Measurements from ENCODE around the gene DPYD. TPM values are rescaled to one million over a fixed set of nuclear protein-coding genes. Genes with fewer than 3 reads are reported as not detected.

Gene DPYD
- total RNA-seq, 4 donors from 2014 or later, result 30.9 to 66.6 (median 48.2) TPM

- DNase-seq, result no peak
- H3K9me3 ChIP-seq, result no peaks in the 10 kb centered on the region
- no peaks in the 10 kb centered on the region for H3K27me3 ChIP-seq
- no peaks in the 10 kb centered on the region for H3K36me3 ChIP-seq
- TF ChIP-seq CTCF (IDR thresholded peaks at IDR 0.05) (no peak), POLR2A (IDR thresholded peaks at IDR 0.05) (no peak)
- H3K4me1 ChIP-seq, result no peaks in the 10 kb centered on the region
- intact Hi-C loops (cut with DNase I; ENCODE audit: low total_unique reads), result no loop called here
- H3K27ac ChIP-seq, result no peak overlapping the region
- no peak overlapping the region for H3K4me3 ChIP-seq
Measured at GRCh38 chr1:97909266-97909665, 11.6 kb downstream of the DPYD start.

- DNase-seq, result no peak
- no peaks in the 10 kb centered on the region for H3K27me3 ChIP-seq
- H3K36me3 ChIP-seq, result no peaks in the 10 kb centered on the region
- H3K9me3 ChIP-seq, result no peaks in the 10 kb centered on the region
- intact Hi-C loops (cut with DNase I; ENCODE audit: low total_unique reads), result no loop called here
- H3K4me3 ChIP-seq, result no peak overlapping the region
- TF ChIP-seq CTCF (IDR thresholded peaks at IDR 0.05) (no peak), POLR2A (IDR thresholded peaks at IDR 0.05) (no peak)
- H3K27ac ChIP-seq, result no peak overlapping the region
- no peaks in the 10 kb centered on the region for H3K4me1 ChIP-seq
Measured at GRCh38 chr1:97907886-97908285, 12.9 kb downstream of the DPYD start.

- Histone ChIP-seq H3K4me3 (no peak overlapping the region), H3K27me3 (no peaks in the 10 kb centered on the region), H3K4me1 (no peaks in the 10 kb centered on the region), H3K36me3 (no peaks in the 10 kb centered on the region), H3K27ac (no peak overlapping the region), H3K9me3 (no peaks in the 10 kb centered on the region)
- no peak for TF ChIP-seq CTCF (IDR thresholded peaks at IDR 0.05)
- TF ChIP-seq POLR2A (IDR thresholded peaks at IDR 0.05), result no peak
- intact Hi-C loops (cut with DNase I; ENCODE audit: low total_unique reads), result no loop called here
- DNase-seq, result peak; percentile 29 to 32
Measured at GRCh38 chr1:97906567-97907241, 14.1 kb downstream of the DPYD start.

GRCh38 chr1:97905141-97905940 lies 15.5 kb downstream of the DPYD start:
- Histone ChIP-seq H3K4me3 (no peak overlapping the region), H3K27me3 (no peaks in the 10 kb centered on the region), H3K36me3 (no peaks in the 10 kb centered on the region), H3K27ac (no peak overlapping the region), H3K4me1 (no peaks in the 10 kb centered on the region), H3K9me3 (no peaks in the 10 kb centered on the region)
- TF ChIP-seq CTCF (IDR thresholded peaks at IDR 0.05) (no peak), POLR2A (IDR thresholded peaks at IDR 0.05) (no peak)
- intact Hi-C loops (cut with DNase I; ENCODE audit: low total_unique reads), result no loop called here
- DNase-seq, result no peak

- intact Hi-C loops (cut with DNase I; ENCODE audit: low total_unique reads), result no loop called here
- H3K27ac ChIP-seq, result no peak overlapping the region
Measured at GRCh38 chr1:97904534-97904933, 16.3 kb downstream of the DPYD start.

More at GRCh38 chr1:97904534-97904933, 16.3 kb downstream of the DPYD start:
- TF ChIP-seq POLR2A (IDR thresholded peaks at IDR 0.05), result no peak
- no peak overlapping the region for H3K4me3 ChIP-seq
- H3K36me3 ChIP-seq, result no peaks in the 10 kb centered on the region
- H3K9me3 ChIP-seq, result no peaks in the 10 kb centered on the region
- H3K27me3 ChIP-seq, result no peaks in the 10 kb centered on the region
- H3K4me1 ChIP-seq, result no peaks in the 10 kb centered on the region
- DNase-seq, result no peak

Measured in uterus (tissue), 4 donors.